ENCODE data around the gene SYCP1. TPM values are rescaled to one million over a fixed set of nuclear protein-coding genes. Genes with fewer than 3 reads are reported as not detected.

The SYCP1 gene
- total and polyA plus RNA-seq, 2 donors from 2014 or later = not detected

GRCh38 chr1:114861384-114861783 lies 6.7 kb downstream of the SYCP1 start:
- no peak overlapping the region for H3K4me3 ChIP-seq (ENCODE audit: low read length in 3 of 3)
- no peaks in the 10 kb centered on the region for H3K4me1 ChIP-seq (ENCODE audit: control insufficient read depth in 2 of 3, insufficient read depth in 2 of 3, low read depth in 1 of 3, low read length in 3 of 3)
- no peak overlapping the region for H3K27ac ChIP-seq (ENCODE audit: low read depth in 2 of 2, low read length in 2 of 2)
- no peak for DNase-seq
- H3K9ac ChIP-seq (ENCODE audit: low read length in 3 of 3) = no peak overlapping the region
- no peaks in the 10 kb centered on the region for H3K9me3 ChIP-seq (ENCODE audit: control insufficient read depth in 2 of 3, insufficient read depth in 1 of 3, low read length in 3 of 3)
- no peak for TF ChIP-seq CTCF (IDR thresholded peaks at IDR 0.05; ENCODE audit: borderline replicate concordance, extremely low read depth, insufficient read depth)
- no peak for FAIRE-seq
- H3K27me3 ChIP-seq (ENCODE audit: control insufficient read depth, insufficient read depth, low read length) = no peaks in the 10 kb centered on the region
- intact Hi-C loops (cut with DNase I) = no loop called here
- no peaks in the 10 kb centered on the region for H3K36me3 ChIP-seq (ENCODE audit: control insufficient read depth in 2 of 3, insufficient read depth in 3 of 3, low read length in 3 of 3)

- H3K27me3 ChIP-seq (ENCODE audit: control insufficient read depth, insufficient read depth, low read length) = no peaks in the 10 kb centered on the region
- TF ChIP-seq CTCF (IDR thresholded peaks at IDR 0.05; ENCODE audit: borderline replicate concordance, extremely low read depth, insufficient read depth) = no peak
- DNase-seq = no peak
- FAIRE-seq = no peak
- H3K9ac ChIP-seq (ENCODE audit: low read length in 3 of 3) = no peak overlapping the region
- no peak overlapping the region for H3K27ac ChIP-seq (ENCODE audit: low read depth in 2 of 2, low read length in 2 of 2)
- no peak overlapping the region for H3K4me3 ChIP-seq (ENCODE audit: low read length in 3 of 3)
- no peaks in the 10 kb centered on the region for H3K36me3 ChIP-seq (ENCODE audit: control insufficient read depth in 2 of 3, insufficient read depth in 3 of 3, low read length in 3 of 3)
- no peaks in the 10 kb centered on the region for H3K4me1 ChIP-seq (ENCODE audit: control insufficient read depth in 2 of 3, insufficient read depth in 2 of 3, low read depth in 1 of 3, low read length in 3 of 3)
- intact Hi-C loops (cut with DNase I) = no loop called here
- no peaks in the 10 kb centered on the region for H3K9me3 ChIP-seq (ENCODE audit: control insufficient read depth in 2 of 3, insufficient read depth in 1 of 3, low read length in 3 of 3)
These were observed 37.7 kb downstream of the SYCP1 start for GRCh38 chr1:114892194-114892918.

- intact Hi-C loops (cut with DNase I) = no loop called here
- no peaks in the 10 kb centered on the region for H3K4me1 ChIP-seq (ENCODE audit: control insufficient read depth in 2 of 3, insufficient read depth in 2 of 3, low read depth in 1 of 3, low read length in 3 of 3)
- no peak for DNase-seq
- H3K27me3 ChIP-seq (ENCODE audit: control insufficient read depth, insufficient read depth, low read length) = no peaks in the 10 kb centered on the region
- TF ChIP-seq CTCF (IDR thresholded peaks at IDR 0.05; ENCODE audit: borderline replicate concordance, extremely low read depth, insufficient read depth) = no peak
- no peaks in the 10 kb centered on the region for H3K9me3 ChIP-seq (ENCODE audit: control insufficient read depth in 2 of 3, insufficient read depth in 1 of 3, low read length in 3 of 3)
- no peak overlapping the region for H3K27ac ChIP-seq (ENCODE audit: low read depth in 2 of 2, low read length in 2 of 2)
- H3K9ac ChIP-seq (ENCODE audit: low read length in 3 of 3) = no peak overlapping the region
- H3K4me3 ChIP-seq (ENCODE audit: low read length in 3 of 3) = no peak overlapping the region
- FAIRE-seq = no peak
- no peaks in the 10 kb centered on the region for H3K36me3 ChIP-seq (ENCODE audit: control insufficient read depth in 2 of 3, insufficient read depth in 3 of 3, low read length in 3 of 3)
These were observed 42.1 kb downstream of the SYCP1 start for GRCh38 chr1:114896795-114897194.

All from kidney (tissue), 14 donors.